HepG2 (cell line): ENCODE data around the gene MTG1. TPM values are rescaled to one million over a fixed set of nuclear protein-coding genes. Genes with fewer than 3 reads are reported as not detected.

Experiments
- ATF2 ChIP-seq: sonication (generic); formaldehyde crosslinking; IDR thresholded peaks from 2 replicates; pipeline ENCODE4 v1.4.0; 2020; ENCODE audit warnings: missing genetic modification reagents
- EHMT2 ChIP-seq: fragments of 200-600 bp; sonication (generic); IDR thresholded peaks from 2 replicates; pipeline ENCODE4 v1.7.0; 2017; ENCODE audit warnings: antibody characterized with exemption, low read depth, low read length, borderline replicate concordance
- FOXP1 ChIP-seq, 2 experiments: fragments of 450-650 bp in 1 of 2; IDR thresholded peaks; 2 replicates each; pipeline ENCODE4 v1.6.1; 2017 to 2018; ENCODE audit warnings: antibody characterized with exemption in 1 of 2
- GMEB1 ChIP-seq: sonication (generic); formaldehyde crosslinking; IDR thresholded peaks from 2 replicates; pipeline ENCODE4 v1.5.1; 2020; ENCODE audit warnings: missing genetic modification reagents, mild to moderate bottlenecking, borderline replicate concordance
- KAT8 ChIP-seq: IDR thresholded peaks from 2 replicates; pipeline ENCODE4 v1.6.1; 2016; ENCODE audit warnings: missing genetic modification reagents, missing compliant biosample characterization
- MED1 ChIP-seq: sonication (generic); formaldehyde crosslinking; IDR thresholded peaks from 2 replicates; pipeline ENCODE4 v1.4.0; 2020; ENCODE audit warnings: missing genetic modification reagents
- MYC ChIP-seq: sonication (generic); formaldehyde crosslinking; IDR thresholded peaks from 2 replicates; pipeline ENCODE4 v1.9.0; 2021; ENCODE audit warnings: missing genetic modification reagents, borderline replicate concordance
- PAWR ChIP-seq: sonication (generic); formaldehyde crosslinking; IDR thresholded peaks from 2 replicates; pipeline ENCODE4 v1.4.0; 2020; ENCODE audit warnings: missing genetic modification reagents, mild to moderate bottlenecking, borderline replicate concordance
- TP53 ChIP-seq: sonication (generic); formaldehyde crosslinking; conservative IDR thresholded peaks from 2 replicates; pipeline ENCODE4 v1.4.0; 2020; ENCODE audit warnings: missing genetic modification reagents
- ZBTB26 ChIP-seq: IDR thresholded peaks from 2 replicates; pipeline ENCODE4 v1.6.1; 2016; ENCODE audit warnings: missing compliant biosample characterization, missing genetic modification reagents, borderline replicate concordance
- ZNF350 ChIP-seq: sonication (generic); formaldehyde crosslinking; IDR thresholded peaks from 2 replicates; pipeline ENCODE4 v1.4.0; 2020; ENCODE audit warnings: mild to moderate bottlenecking, low read depth, missing genetic modification reagents, borderline replicate concordance
- ZNF441 ChIP-seq: sonication (generic); formaldehyde crosslinking; IDR thresholded peaks from 2 replicates; pipeline ENCODE4 v1.7.0; 2021; ENCODE audit warnings: missing genetic modification reagents, borderline replicate concordance
- ZNF691 ChIP-seq: sonication (generic); formaldehyde crosslinking; IDR thresholded peaks from 2 replicates; pipeline ENCODE4 v1.4.0; 2020; ENCODE audit warnings: missing genetic modification reagents, low read depth, mild to moderate bottlenecking, borderline replicate concordance
- polyA plus RNA-seq, 8 experiments: library from polyadenylated mRNA; depleted of rRNA in 3 of 8; stranded (reverse) in 7 of 8; unstranded in 1 of 8; fragments of >200 nt; fragmentation: Illumina TruSeq in 4 of 8; extraction: Trizol in 4 of 8; gene quantifications; 2 replicates each; pipeline versions ENCODE4 v1.2.1 to v1.2.3, GENCODE V29; 2011 to 2016; ENCODE audit warnings: low read depth in 4 of 8, missing spikeins in 1 of 8, mixed read lengths in 1 of 8; ENCODE audit not compliant: insufficient read depth in 1 of 8
- total RNA-seq, 5 experiments: library from RNA; depleted of rRNA; stranded (reverse); fragments of >200 nt; fragmentation: Illumina TruSeq; extraction: Trizol; gene quantifications; 2 replicates each; pipeline ENCODE4 v1.2.3, GENCODE V29; 2016; ENCODE audit warnings: low read depth in 1 of 5
- TF ChIP-seq, protein P1 (sequence below): sonication (generic); formaldehyde crosslinking; IDR thresholded peaks from 2 replicates; pipeline ENCODE4 v1.4.0; 2020; ENCODE audit warnings: missing genetic modification reagents, borderline replicate concordance
- TF ChIP-seq, protein P2 (sequence below): sonication (generic); formaldehyde crosslinking; IDR thresholded peaks from 2 replicates; pipeline ENCODE4 v1.8.0; 2022; ENCODE audit warnings: missing genetic modification reagents, mild to moderate bottlenecking, borderline replicate concordance

MTG1 gene
- total and polyA plus RNA-seq, 2 of the 13 experiments (the other 11 are each of a cell fraction or from before 2014, with no cell fraction given), result 42.0 to 103 TPM

DNA sequence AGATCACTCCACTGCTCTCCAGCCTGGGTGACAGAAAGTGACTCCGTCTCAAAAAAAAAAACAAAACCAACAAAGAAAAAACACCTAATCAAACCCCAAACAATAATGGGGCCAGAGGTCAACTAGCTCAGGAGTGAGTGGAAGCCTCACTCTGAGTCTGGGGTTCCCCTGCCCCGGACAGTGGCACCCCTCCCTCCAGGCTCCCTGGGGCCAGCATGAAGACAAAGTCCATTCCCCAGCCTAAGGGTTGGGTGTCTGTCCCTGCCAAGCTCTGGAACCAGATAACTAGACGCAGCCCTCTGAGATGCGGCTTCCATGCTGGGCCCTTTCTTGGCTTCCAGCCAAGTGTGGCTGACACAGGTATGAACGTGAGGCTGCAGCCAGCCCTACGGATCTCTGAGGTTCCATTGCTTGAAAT is 34.4 kb upstream of the MTG1 start (continued):
- TF ChIP-seq MYC (CRISPR knock-in tag) (0 out of 2 replicates have a peak, but pooled peaks have one; percentile 16), KAT8 (no peak), TP53 (CRISPR knock-in tag) (0 out of 2 replicates have a peak, but pooled peaks have one; percentile 12), PAWR (0 out of 2 replicates have a peak, but pooled peaks have one; percentile 27), ATF2 (peak; percentile 24; the same call in 1 of the 2 replicates), ZNF691 (CRISPR knock-in tag) (peak; percentile 45; the same call in 1 of the 2 replicates), FOXP1 (IDR thresholded peaks at IDR 0.05) (no peak), FOXP1 (CRISPR knock-in tag; IDR thresholded peaks at IDR 0.05) (peak; percentile 13; the same call in 1 of the 2 replicates), MED1 (CRISPR knock-in tag) (peak; percentile 49; the same call in 1 of the 2 replicates), ZNF441 (CRISPR knock-in tag) (peak; percentile 85; the same call in 1 of the 2 replicates), ZBTB26 (CRISPR knock-in tag) (peak; percentile 76), ZNF350 (peak; percentile 31; the same call in 1 of the 2 replicates), EHMT2 (0 out of 2 replicates have a peak, but pooled peaks have one; percentile 24), GMEB1 (CRISPR knock-in tag) (no peak)
- TF ChIP-seq, protein P1, sequence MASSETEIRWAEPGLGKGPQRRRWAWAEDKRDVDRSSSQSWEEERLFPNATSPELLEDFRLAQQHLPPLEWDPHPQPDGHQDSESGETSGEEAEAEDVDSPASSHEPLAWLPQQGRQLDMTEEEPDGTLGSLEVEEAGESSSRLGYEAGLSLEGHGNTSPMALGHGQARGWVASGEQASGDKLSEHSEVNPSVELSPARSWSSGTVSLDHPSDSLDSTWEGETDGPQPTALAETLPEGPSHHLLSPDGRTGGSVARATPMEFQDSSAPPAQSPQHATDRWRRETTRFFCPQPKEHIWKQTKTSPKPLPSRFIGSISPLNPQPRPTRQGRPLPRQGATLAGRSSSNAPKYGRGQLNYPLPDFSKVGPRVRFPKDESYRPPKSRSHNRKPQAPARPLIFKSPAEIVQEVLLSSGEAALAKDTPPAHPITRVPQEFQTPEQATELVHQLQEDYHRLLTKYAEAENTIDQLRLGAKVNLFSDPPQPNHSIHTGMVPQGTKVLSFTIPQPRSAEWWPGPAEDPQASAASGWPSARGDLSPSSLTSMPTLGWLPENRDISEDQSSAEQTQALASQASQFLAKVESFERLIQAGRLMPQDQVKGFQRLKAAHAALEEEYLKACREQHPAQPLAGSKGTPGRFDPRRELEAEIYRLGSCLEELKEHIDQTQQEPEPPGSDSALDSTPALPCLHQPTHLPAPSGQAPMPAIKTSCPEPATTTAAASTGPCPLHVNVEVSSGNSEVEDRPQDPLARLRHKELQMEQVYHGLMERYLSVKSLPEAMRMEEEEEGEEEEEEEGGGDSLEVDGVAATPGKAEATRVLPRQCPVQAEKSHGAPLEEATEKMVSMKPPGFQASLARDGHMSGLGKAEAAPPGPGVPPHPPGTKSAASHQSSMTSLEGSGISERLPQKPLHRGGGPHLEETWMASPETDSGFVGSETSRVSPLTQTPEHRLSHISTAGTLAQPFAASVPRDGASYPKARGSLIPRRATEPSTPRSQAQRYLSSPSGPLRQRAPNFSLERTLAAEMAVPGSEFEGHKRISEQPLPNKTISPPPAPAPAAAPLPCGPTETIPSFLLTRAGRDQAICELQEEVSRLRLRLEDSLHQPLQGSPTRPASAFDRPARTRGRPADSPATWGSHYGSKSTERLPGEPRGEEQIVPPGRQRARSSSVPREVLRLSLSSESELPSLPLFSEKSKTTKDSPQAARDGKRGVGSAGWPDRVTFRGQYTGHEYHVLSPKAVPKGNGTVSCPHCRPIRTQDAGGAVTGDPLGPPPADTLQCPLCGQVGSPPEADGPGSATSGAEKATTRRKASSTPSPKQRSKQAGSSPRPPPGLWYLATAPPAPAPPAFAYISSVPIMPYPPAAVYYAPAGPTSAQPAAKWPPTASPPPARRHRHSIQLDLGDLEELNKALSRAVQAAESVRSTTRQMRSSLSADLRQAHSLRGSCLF (CRISPR knock-in tag), result no peak
- TF ChIP-seq, protein P2, sequence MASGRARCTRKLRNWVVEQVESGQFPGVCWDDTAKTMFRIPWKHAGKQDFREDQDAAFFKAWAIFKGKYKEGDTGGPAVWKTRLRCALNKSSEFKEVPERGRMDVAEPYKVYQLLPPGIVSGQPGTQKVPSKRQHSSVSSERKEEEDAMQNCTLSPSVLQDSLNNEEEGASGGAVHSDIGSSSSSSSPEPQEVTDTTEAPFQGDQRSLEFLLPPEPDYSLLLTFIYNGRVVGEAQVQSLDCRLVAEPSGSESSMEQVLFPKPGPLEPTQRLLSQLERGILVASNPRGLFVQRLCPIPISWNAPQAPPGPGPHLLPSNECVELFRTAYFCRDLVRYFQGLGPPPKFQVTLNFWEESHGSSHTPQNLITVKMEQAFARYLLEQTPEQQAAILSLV (CRISPR knock-in tag), result 0 out of 2 replicates have a peak, but pooled peaks have one; percentile 38
